ENCODE results near the gene SPDYE5.
"Not testable (repeated sequence)": the region's sequence is repeated elsewhere in the genome, so short reads cannot be mapped to it uniquely, and the experiment has no call there.

DNA sequence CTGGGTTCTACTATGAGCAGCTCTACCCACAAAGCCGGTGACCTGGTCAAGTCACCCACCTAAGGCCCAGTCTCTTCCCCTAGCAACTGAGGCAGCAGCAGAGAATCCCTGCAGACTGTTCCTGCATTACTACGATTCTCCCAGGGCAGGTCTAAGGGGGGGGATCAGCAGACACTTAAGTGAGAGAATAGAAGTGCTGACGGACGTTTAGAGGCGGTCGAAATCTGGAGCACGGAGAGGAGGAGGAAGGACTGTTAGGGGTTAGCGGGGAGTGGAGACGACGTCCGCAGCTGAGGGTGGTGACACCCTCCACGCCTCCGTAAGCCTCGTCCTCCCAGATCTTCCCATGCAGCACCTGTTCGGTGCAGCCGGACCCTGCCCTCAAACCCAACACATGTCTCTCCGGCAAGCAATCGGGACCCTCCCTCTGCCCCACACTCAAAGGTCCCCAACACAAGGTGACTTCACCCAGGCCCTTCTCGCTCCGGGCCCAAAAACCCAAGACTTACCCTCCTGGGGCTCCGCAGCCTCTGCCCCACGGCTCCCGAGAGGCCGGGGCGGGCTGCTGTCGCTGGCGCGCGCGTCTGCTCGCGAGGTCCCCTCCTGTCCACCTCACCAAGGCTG, 6.7 kb upstream of the SPDYE5 start:
- TF ChIP-seq, protein P1, sequence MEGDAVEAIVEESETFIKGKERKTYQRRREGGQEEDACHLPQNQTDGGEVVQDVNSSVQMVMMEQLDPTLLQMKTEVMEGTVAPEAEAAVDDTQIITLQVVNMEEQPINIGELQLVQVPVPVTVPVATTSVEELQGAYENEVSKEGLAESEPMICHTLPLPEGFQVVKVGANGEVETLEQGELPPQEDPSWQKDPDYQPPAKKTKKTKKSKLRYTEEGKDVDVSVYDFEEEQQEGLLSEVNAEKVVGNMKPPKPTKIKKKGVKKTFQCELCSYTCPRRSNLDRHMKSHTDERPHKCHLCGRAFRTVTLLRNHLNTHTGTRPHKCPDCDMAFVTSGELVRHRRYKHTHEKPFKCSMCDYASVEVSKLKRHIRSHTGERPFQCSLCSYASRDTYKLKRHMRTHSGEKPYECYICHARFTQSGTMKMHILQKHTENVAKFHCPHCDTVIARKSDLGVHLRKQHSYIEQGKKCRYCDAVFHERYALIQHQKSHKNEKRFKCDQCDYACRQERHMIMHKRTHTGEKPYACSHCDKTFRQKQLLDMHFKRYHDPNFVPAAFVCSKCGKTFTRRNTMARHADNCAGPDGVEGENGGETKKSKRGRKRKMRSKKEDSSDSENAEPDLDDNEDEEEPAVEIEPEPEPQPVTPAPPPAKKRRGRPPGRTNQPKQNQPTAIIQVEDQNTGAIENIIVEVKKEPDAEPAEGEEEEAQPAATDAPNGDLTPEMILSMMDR (IDR thresholded peaks at IDR 0.05 in 2 of 3, conservative IDR thresholded peaks at IDR 0.05 in 1 of 3; ENCODE audit: borderline replicate concordance in 1 of 3, insufficient read depth in 1 of 3, low read depth in 2 of 3, low read length in 2 of 3) = not testable (repeated sequence)
- not testable (repeated sequence) for TF ChIP-seq POLR2A (IDR thresholded peaks at IDR 0.05; ENCODE audit: borderline replicate concordance, extremely low read depth, insufficient read depth, insufficient read length); POLR2AphosphoS5 (IDR thresholded peaks at IDR 0.05; ENCODE audit: low read depth, low read length); FOSL1 (IDR thresholded peaks at IDR 0.05; ENCODE audit: low read depth); EZH2 (IDR thresholded peaks at IDR 0.05); ZFX (IDR thresholded peaks at IDR 0.05); YY1 (IDR thresholded peaks at IDR 0.05; ENCODE audit: extremely low read depth, insufficient replicate concordance, low read depth, low read length)
- TF ChIP-seq, protein P2, sequence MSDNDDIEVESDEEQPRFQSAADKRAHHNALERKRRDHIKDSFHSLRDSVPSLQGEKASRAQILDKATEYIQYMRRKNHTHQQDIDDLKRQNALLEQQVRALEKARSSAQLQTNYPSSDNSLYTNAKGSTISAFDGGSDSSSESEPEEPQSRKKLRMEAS (IDR thresholded peaks at IDR 0.05) = not testable (repeated sequence)

All from HCT116 (cell line).